ENCODE results near the gene TBC1D22A.

Gene TBC1D22A

DNA sequence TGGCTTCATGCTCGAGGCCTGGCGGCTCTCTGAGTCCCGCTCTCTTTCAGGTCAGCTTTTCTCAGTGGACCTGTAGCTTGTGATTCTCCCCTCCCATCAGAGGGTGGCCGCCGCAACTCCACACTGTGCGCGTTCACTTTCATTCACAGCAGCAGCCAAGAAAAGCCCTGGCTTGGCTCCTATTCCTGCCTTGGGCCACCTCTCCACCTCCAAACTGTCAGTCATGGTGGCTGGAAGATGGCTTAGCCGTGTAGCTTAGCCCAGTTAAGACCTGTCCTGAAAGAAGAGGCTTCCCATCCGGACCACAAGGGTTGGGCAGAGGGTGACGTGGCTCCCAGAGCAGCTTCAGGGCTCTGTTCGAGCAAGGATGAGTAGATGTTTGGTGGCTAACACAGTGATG is 125.5 kb downstream of the TBC1D22A start:
- no peak for DNase-seq (ENCODE audit: low spot score)

DNA sequence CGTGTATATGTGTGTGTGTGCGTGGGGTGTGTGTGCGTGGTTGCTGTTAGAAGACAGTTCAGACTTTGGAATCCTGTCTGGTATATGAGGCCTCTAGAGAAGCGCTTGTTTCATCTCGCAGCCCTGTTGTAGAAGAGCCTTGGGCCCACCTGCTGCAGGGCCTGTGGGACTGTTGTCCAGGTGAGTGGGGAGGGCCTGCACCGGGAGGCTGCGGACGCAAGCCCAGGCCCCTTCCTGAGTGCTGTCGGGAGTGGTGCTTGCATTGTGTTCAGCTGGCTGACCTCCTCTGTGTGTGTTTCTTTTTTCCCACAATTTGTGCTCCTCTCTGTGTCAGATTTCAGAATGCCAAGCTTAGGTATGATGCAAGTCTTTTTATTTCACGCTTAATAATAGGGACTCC is 128.4 kb downstream of the TBC1D22A start:
- DNase-seq (ENCODE audit: low spot score): no peak

DNA sequence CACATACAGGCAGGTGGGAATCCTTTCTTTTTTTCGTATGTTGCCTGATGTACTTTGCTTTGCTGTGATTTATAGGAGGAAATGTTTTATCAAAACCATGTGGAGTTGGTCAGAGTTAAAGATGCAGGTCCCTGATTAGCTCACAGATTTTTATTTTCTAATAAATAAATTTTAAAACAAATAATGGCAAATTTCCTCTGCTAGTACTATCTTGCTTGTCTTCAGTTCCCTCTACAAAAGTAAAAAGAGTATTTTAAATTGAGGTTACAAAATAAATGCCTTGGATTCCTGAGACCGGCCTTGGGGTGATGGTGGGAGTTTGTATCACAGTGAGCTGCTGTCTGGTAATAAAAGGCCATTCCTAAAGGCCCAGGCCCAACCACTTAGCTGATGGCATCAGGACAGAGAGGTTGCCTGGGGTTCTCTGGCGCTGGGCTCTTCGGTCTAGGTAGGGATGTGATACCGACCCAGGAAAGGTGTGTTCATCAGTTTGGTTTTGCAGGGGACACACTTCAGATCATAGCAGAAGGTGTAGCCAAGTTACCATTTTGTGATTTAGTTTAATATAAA is 129.0 kb downstream of the TBC1D22A start:
- DNase-seq (ENCODE audit: low spot score): no peak

DNA sequence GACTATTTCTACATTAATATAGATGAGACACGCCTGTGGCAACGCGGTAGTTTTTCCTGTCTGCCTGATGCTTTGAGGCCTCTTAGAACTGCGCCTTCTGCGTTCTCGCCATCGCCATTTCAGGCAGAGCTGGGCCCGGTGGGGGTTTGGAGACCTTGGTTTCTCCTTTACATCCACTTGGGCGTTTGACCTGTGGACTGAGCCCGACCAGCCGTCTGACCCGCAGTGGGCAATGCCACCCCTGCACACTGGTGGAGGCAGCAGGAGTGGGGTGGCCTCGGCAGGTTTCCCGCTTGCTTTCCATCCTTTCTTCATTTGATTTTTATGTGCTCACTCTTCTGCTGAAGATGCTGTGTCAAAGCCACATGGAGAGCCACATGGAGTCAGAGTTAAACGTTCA is 130.4 kb downstream of the TBC1D22A start:
- no peak for DNase-seq (ENCODE audit: low spot score)

DNA sequence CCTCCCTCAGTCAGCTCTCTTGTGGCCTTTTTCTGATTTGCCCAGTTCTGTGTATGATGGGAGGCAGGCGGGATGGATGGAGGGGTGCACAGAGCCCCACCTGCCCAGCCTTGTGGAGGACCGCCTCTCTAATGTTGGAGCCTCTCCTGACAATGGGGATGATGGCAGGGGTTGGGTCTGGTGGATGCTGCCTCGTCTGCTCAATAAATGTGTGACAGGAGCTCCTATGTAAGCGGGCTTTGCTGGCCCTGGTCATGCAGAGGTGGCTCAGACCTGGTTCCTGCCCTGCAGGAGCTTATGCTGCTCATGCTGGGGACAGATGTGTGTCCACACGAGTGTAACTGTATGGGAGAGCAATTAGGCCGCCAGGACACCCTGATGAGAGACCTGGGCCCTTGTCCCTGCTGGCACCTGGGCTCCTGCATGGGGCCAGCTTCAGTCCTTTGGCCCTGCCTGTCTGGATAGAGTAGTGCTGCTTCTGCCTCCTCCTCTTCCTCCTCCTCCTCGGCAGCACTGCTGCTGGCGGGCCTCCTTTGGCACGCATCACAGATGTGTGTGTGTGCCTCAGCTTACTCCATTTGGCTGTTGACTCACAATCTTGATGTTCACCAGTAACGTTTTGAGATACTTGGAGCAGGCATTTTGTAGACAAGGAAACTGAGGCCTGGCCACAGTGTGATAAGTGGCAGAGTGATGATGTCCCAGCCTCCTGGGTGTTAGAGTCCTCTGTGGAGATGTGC is 131.0 kb downstream of the TBC1D22A start:
- no peak for DNase-seq (ENCODE audit: low spot score)

DNA sequence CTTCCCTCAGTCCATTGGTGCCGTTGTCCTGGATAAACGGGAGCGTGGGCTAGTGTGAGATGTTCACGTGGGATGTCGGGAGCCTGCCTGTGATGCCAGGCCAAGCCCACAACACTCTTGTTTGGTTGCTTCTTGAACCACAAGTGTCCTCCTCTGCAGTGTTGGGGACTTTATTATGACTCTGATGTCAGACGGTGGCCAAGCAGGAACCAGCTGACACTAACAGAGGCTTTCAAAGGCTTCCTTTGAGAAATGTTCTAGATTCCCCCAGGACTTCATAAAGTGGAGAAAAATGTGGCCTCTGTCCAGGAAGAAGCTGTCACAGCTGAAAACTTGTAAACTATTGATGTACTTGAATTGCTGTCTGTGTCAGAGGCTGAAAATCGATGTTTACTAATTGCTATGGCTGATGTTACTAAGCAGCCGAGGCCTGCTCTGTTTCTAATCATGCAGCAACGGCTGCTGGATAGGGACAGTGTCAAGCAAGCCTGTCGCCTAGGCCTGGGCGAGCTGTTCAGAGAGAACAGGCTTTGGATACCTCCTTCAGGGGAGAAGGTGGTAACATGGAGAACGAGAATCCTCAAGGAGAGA is 131.7 kb downstream of the TBC1D22A start:
- DNase-seq (ENCODE audit: low spot score): peak; percentile 44

DNA sequence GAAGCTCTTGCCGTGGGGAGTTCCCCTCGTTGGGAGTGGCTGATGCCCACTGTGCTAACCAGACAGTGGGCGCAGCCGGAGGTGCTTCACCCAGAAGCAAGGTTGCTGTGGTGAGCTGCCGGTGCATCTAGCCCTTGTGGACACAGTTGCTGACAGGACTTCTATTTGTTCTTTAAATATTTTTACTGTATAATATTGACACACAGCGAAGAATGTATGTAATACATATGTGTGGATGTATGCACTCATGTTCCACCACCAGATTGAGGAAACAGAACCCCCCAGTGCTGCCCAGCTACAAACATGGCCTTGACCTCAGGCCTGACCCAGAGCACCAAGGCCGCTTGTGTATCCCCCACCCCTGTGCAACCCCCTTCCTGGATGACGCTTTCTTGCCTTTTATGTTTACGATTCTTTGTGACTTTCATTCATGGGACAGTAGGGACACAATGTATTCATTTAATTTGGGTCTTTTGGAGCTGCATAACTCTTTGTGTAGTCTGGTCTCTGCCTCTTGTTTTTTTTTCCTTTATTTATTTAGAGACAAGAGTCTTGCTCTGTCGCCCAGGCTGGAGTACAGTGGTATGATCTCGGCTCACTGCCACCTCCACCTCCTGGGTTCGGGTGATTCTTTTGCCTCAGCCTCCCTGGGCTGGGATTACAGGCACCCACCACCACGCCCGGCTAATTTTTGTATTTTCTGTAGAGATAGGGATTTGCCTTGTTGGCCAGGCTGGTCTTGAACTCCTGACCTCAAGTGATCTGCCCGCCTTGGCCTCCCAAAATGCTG is 132.6 kb downstream of the TBC1D22A start:
- DNase-seq (ENCODE audit: low spot score): no peak

DNA sequence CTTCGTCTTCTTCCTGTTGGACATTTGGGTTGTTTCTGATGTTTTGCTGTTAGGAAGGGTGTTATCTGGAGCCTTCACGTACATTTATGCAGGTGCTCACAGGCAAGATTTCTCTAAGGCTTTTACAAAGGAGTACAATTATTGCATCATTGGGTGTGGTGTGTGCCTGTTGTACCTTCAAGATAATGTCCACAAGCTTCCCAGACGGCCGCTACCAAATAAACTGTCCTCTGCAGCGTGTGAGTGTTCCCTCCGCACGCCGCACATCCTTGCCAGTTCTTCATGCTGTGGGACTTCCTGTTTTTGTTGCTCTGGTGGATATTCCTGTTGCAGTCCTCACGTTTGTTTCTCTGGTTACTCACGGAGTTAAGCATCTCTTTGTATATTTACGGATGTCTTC is 133.3 kb downstream of the TBC1D22A start:
- no peak for DNase-seq (ENCODE audit: low spot score)

DNA sequence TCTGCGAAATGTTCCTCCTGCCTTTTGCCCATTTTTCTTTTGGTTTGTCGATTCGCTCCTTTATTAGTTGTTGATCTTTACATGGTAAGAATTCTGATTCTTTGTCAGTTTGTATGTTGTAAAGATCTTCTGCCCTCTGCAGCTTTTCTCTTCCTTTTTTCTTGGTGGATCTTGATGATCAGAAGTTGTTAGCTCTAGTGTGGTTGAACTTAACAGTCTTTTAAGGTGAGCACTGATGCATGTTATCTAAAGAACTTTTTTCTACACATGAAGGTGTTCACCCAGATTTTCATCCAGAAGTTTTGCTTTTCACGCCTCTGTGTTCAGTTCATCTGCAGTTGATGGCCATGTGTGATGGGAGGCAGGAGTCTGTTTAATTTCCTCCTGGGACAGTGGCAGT is 133.7 kb downstream of the TBC1D22A start:
- DNase-seq (ENCODE audit: low spot score): no peak

DNA sequence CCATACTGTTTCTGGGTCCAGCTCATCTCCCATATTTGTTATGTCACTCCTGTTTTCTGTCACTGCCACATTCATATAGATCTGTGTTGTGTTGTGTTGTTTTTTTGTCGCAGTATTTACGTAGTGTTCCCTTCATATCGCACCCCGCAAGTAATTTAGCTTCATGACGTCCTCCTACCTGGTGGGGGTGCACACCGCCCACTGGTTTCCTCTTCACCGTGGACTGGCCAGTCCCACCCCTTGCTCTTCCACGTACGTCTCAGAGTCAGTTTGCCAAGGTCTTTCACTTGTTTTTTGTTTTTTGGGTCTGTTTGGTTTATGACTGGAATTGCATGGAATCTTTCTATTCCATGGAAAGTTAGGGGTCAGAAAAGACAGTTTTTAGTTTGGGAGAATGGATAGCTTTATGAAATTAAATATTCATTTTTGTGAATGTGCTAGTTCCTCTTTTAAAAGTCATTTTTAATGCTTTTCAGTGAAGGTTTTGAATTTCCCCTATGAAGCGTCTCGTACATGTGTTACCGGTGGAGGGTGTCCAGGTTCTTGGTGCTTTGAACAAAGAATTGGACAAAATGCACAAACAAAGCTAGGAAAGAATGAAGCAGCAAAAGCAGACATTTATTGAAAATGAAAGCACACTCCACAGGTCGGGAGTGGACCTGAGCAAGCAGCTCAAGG is 134.3 kb downstream of the TBC1D22A start:
- no peak for DNase-seq (ENCODE audit: low spot score)

DNA sequence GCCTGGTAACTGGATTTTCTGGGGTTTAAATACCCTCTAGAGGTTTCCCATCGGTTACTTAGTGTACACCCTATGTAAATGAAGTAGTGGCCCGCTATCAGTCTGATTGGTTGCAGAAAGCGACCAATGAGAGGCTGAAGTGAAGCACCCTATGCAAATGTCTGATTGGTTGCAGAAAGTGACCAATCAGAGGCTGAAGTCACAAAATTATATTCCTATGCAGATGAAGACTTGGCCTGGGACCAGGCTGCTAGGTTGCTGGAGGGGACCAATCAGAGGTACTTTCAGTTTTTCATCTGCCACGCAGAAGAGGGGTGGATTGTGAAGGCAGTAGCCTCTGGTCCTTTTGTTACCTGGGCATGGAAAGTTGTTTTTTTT is 134.8 kb downstream of the TBC1D22A start:
- no peak for DNase-seq (ENCODE audit: low spot score)

DNA sequence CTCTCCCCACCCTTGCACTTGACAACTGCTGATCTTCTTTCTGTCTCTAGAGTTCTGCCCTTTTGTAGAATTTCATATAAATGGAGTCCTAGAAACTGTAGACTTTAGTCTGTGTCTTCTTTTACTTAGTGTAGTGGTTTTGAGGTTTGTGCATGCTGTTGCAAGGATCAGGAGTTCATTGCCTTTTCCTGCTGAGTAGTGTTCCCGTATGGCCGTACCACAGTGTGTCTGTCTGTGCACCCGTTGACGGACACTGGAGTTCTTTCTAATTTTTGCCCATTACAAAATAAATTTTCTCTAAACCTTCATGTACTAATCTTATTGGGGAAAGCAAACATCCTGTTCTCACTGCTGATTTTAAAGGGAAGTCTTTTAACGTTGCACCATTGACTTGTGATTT is 138.1 kb downstream of the TBC1D22A start:
- DNase-seq (ENCODE audit: low spot score): no peak

DNA sequence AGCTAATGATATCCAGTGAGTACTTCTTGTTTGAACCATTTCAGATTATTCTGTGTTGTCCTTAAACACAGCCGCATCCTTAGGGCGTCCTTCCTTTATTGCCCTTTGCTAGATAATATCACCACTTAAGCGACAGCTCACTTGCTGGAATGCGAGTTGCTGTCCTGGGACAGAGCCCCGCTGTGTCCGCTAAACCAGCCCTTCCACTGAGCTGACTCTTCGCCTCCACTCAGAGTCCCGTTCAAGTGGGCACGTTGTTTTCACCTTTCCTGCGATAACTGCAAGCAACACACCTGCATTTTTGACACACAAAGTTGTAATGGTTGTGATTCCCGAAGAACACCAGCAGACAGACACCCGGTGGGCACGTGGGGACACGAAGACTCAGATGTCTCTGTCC is 140.0 kb downstream of the TBC1D22A start:
- DNase-seq (ENCODE audit: low spot score): no peak

DNA sequence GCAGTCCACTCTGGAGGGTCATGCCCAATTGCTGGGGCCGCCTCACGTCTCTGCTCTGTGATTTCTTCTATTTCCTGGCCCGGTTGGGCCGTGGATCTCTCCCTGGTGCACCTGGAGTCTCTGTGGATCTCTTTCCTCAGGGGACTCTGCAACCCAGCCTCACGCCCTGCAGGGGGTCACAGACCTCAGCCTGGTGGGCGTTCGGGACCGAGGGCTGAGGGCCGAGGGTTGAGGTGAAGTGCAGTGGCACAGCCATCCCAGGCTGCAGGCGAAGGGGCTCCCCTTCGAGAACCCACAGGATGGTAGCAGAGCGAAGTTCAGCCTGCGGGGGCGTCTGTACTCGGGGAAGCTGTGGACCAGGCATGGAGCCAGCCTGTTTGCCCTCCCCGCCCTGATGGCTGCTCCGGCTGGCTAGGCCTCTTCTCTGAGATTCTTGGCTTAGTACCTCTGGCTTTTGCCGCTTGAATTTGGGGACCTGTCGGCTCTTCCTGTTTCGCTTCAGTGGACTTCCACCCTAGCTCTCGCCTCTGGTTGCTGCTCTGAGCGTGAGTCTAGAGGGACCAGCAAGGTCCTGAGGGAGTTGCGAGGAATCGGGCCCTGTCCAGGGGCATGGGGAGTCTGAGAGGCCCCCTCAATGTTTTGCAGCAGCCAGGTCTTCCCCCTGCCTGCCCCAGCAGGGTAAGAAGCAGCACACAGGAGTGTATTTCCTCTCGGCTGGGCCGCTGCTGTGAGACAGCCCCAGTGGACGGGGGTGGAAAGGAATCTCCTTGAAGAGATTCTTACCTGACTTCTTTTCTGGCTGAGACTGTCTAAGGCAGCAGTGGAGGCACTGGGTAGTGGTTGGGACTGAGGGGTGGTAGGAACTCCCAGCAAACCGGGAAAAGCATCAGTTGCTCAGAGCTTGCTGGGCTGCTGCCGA is 140.8 kb downstream of the TBC1D22A start:
- no peak for DNase-seq (ENCODE audit: low spot score)

DNA sequence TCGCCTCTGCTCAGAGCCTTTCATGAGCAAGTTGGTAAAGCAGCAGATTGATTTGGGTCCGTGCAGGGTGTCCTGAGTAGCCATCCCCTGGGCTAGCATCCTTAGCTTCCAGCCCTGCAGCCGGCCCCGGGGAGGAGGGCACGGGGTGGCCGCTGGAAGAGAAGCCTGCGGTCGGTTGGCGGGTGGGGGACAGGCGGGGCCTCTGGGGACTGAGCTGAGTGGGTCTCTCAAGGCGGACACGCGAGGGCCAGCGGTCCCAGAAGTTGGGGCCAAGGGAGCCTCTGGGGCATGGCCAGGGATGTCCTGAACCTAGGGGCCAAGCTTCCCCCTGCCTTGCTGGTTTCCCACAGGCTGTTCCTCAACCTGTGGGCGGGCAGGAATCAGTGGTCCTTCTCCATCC is 143.0 kb downstream of the TBC1D22A start:
- no peak for DNase-seq (ENCODE audit: low spot score)

DNA sequence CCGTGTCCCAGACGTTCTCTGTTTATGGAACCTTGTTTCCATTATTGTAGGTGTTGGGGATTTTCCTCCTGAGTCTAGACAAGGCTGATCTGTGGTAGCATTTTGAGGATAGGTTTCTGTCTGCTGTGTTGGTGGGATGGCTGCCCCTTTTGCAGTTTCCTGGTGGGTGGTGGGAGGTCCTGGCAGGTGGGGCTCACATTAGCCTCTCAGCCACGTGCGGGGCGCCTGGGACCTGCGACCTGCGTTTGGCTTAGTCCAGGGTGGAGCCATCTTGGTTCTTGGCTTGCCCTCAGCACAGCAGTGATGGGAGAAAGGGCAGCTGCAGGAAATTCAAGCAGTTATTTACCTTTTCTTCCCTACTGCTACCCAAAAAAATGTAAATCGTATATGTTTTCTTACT is 143.4 kb downstream of the TBC1D22A start:
- DNase-seq (ENCODE audit: low spot score): no peak

DNA sequence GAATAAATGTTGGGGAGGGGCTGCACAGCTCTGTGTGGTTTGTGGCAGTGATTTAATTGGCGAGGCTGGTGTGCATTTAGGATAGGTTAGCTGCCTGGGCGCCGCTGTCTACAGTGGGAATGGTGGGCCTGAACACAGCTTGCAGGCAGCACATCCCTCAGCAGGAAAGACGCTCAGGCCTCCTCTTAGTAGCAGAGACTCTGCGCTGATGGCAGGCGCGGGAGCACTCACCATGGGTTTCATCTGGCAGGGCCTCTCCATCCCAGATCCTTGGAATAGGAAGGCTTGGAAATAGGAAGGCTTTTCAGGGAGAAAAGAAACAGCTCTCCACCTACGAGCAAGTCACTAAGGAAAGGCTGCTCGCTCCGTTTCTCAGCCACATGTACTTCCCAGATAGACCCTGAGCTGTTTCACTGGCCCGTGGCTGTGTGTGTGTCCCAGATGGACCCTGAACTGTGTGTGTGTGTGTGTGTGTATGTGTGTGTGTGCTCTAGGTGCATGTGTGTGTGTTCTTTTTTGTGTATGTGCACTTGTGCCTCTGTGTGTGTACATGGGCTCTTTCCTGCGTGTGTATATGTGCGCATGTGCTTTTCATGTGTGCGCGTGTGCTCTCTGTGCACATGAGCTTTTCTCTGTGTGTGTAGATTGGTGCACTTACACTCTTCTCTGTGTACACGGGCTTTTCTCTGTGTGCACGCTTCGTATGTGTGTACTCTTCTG is 144.0 kb downstream of the TBC1D22A start:
- DNase-seq (ENCODE audit: low spot score): no peak

DNA sequence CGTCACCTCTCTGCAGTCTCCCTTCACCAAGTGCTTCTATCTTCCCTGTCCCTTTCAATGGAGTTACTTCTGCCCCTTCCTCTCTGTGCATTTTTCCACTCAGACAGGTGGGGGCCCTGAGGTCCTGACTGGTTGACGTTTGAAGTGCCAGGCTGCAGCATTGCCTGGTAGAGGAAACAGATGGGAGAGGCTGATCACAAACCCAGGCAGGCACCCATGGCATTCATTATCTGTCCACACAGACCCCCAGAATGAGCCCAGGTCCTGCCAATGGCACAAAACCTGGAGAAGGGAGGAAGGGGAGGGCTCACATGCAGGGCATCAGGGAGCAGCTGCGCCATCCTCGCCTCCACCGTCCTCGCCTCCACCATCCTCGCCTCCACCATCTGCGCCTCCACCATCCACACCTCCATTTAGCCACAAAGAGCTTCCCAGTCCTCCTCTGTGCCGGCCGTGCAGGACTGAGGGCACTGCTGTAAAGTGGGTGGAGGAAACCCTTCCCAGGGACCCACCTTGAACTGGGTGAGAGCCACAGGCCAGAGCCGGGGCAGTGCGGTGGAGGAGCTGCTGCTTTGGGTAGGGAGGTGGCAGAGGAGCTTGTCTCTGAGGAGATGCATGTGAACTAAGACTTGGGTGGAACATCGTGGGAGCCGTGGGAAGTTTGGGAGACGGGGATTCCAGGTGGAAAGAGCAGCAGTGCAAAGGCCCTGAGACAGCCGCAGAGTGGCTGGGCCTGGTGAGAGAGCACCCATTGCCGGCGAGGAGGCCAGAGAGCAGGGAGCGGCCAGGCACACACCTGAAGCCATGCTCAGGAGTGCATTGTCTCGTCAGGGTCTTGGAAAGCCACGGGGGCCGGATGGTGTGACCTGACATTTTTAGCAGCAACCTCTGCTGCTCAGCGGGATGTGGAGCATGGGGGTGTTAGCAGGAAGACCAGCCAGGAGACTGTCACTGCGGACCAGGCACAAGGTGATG is 145.1 kb downstream of the TBC1D22A start:
- no peak for DNase-seq (ENCODE audit: low spot score)

DNA sequence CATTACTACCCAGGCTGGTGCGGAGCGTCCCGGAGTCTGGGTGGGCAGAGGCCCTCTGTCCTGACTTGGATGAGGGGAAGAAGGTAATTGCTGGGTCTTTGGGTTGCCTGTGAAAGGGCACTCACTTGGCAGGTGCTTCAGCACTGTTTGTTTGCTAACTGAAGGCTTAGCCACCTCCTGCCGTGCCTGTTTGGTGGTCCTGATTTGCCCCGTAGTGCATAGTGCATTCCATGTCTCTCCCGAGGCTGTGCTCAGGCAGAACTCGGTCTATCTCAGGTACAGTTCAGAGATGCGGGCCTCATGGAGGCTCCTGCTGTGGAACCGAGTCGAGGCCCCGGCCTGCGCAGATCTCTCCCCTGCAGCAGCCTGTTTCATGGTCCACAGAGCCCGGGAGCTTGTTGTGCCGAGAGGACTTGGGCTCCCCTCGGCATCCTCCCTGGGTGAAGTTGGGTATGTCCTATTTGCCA is 146.2 kb downstream of the TBC1D22A start:
- DNase-seq (ENCODE audit: low spot score): no peak

Data from COLO829 (cell line).